ENCODE measurements around the gene KIF18A.

KIF18A gene

DNA sequence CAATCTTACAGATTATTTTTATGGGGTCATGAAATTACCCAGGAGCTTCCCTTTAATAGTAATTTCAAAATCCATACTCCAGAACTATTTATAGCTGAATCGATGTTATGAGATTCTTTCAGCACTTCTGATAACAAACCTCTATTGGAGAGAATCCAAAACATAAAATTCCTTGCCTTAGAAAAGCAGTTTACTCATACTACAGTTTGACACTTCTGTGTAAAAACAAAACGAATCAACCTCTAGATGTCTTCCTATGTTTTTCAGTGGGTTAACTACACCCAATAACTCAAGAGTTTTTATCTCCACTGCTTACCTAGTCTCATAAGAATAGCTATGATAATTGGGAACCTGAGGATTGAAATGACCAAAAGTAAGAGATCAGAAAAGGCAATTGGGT is 35.6 kb downstream of the KIF18A start:
- TF ChIP-seq CTCF (IDR thresholded peaks at IDR 0.05; ENCODE audit: low read depth, low read length) = no peak
- H3K36me3 ChIP-seq = no peaks in the 10 kb centered on the region

GRCh38 chr11:28071305-28071704 is 36.7 kb downstream of the KIF18A start:
- Histone ChIP-seq H3K9me3 (no peaks in the 10 kb centered on the region), H3K27me3 (no peaks in the 10 kb centered on the region), H3K4me1 (no peaks in the 10 kb centered on the region), H3K4me3 (ENCODE audit: low read depth, low read length) (no peak overlapping the region), H3K36me3 (no peaks in the 10 kb centered on the region)
- DNase-seq = no peak
- no peak for TF ChIP-seq CTCF (IDR thresholded peaks at IDR 0.05; ENCODE audit: low read depth, low read length)

More for the DNA sequence above, 35.6 kb downstream of the KIF18A start:
- Histone ChIP-seq H3K27me3 (no peaks in the 10 kb centered on the region), H3K4me1 (no peaks in the 10 kb centered on the region), H3K4me3 (ENCODE audit: low read depth, low read length) (no peak overlapping the region), H3K9me3 (no peaks in the 10 kb centered on the region)
- DNase-seq = no peak

- H3K36me3 ChIP-seq = no peaks in the 10 kb centered on the region
- H3K27me3 ChIP-seq = no peaks in the 10 kb centered on the region
- no peaks in the 10 kb centered on the region for H3K9me3 ChIP-seq
- no peaks in the 10 kb centered on the region for H3K4me1 ChIP-seq
- no peak for TF ChIP-seq CTCF (IDR thresholded peaks at IDR 0.05; ENCODE audit: low read depth, low read length)
- no peak overlapping the region for H3K4me3 ChIP-seq (ENCODE audit: low read depth, low read length)
- no peak for DNase-seq
These were observed 49.6 kb downstream of the KIF18A start for GRCh38 chr11:28058333-28058732.

- TF ChIP-seq CTCF (IDR thresholded peaks at IDR 0.05; ENCODE audit: low read depth, low read length) = no peak
- no peaks in the 10 kb centered on the region for H3K4me1 ChIP-seq
- no peak overlapping the region for H3K4me3 ChIP-seq (ENCODE audit: low read depth, low read length)
- no peaks in the 10 kb centered on the region for H3K9me3 ChIP-seq
- DNase-seq = no peak
- H3K27me3 ChIP-seq = no peaks in the 10 kb centered on the region
- no peaks in the 10 kb centered on the region for H3K36me3 ChIP-seq
These were observed 53.1 kb downstream of the KIF18A start for GRCh38 chr11:28054821-28055220.

GRCh38 chr11:28049338-28050216 is 58.4 kb downstream of the KIF18A start:
- Histone ChIP-seq H3K27me3 (no peaks in the 10 kb centered on the region), H3K9me3 (no peaks in the 10 kb centered on the region), H3K4me3 (ENCODE audit: low read depth, low read length) (no peak overlapping the region), H3K36me3 (no peaks in the 10 kb centered on the region), H3K4me1 (no peaks in the 10 kb centered on the region)
- no peak for DNase-seq
- TF ChIP-seq CTCF (IDR thresholded peaks at IDR 0.05; ENCODE audit: low read depth, low read length) = no peak

DNA sequence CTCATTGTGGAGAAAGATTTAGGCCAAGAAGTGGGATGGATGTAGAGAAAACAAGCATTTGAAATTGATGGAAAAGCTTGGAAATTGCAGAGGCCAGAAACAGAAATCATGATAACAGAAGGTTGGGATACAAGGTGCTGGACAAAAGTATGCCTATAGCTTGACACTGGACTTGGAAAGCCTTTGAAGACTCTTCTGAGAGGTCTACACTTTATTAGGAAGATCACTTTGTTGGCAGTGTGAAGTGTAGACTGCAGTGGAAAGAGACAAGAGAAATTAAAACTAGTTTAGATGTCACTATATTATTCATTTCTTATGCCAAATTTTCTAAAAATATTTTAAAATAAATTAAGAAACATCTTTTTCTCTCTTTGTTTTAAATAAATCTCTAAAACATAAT is 59.1 kb downstream of the KIF18A start:
- DNase-seq = no peak
- H3K27me3 ChIP-seq = no peaks in the 10 kb centered on the region
- TF ChIP-seq CTCF (IDR thresholded peaks at IDR 0.05; ENCODE audit: low read depth, low read length) = no peak
- no peaks in the 10 kb centered on the region for H3K9me3 ChIP-seq
- H3K36me3 ChIP-seq = no peaks in the 10 kb centered on the region
- H3K4me1 ChIP-seq = no peaks in the 10 kb centered on the region
- H3K4me3 ChIP-seq (ENCODE audit: low read depth, low read length) = no peak overlapping the region
